AG09309 (cell line): Measurements from ENCODE around the gene FGFR2.

Experiments used
- DNase-seq: peaks from one replicate; pipeline ENCODE4 v3.0.0-alpha.2; 2010; ENCODE audit warnings: low read depth
- H3K4me3 ChIP-seq: 2 replicates; pipeline ENCODE4 v1.5.1; 2011; ENCODE audit warnings: mild to moderate bottlenecking, low read depth, low read length, moderate library complexity; ENCODE audit not compliant: control insufficient read depth
- CTCF ChIP-seq: IDR thresholded peaks from 2 replicates; pipeline ENCODE4 v1.5.1; 2011; ENCODE audit warnings: mild to moderate bottlenecking, low read depth, low read length, inconsistent platforms; ENCODE audit not compliant: insufficient read depth, control insufficient read depth; ENCODE audit errors: missing control alignments

The FGFR2 gene

GRCh38 chr10:121536310-121536913, 61.8 kb downstream of the FGFR2 start:
- no peak for TF ChIP-seq CTCF
- no peak for DNase-seq
- no peak overlapping the region for H3K4me3 ChIP-seq

GRCh38 chr10:121535381-121535780, 62.9 kb downstream of the FGFR2 start:
- DNase-seq, result no peak
- no peak for TF ChIP-seq CTCF
- no peak overlapping the region for H3K4me3 ChIP-seq

- no peak for DNase-seq
- TF ChIP-seq CTCF, result no peak
- H3K4me3 ChIP-seq, result no peak overlapping the region
Observed at GRCh38 chr10:121532292-121532864, 65.9 kb downstream of the FGFR2 start.

- no peak for DNase-seq
- no peak for TF ChIP-seq CTCF
- no peak overlapping the region for H3K4me3 ChIP-seq
Observed at GRCh38 chr10:121531830-121532178, 66.4 kb downstream of the FGFR2 start.

GRCh38 chr10:121531076-121531829, 67.0 kb downstream of the FGFR2 start:
- no peak for TF ChIP-seq CTCF
- DNase-seq, result no peak
- no peak overlapping the region for H3K4me3 ChIP-seq

- DNase-seq, result no peak
- no peak for TF ChIP-seq CTCF
- no peak overlapping the region for H3K4me3 ChIP-seq
Observed at GRCh38 chr10:121530481-121531075, 67.7 kb downstream of the FGFR2 start.
